Colonic mucosa (tissue), 4 donors: ENCODE data around the gene SNCAIP. TPM values are rescaled to one million over a fixed set of nuclear protein-coding genes. Genes with fewer than 3 reads are reported as not detected.

ENCODE experiments used
- DNase-seq: peaks from one replicate; pipeline ENCODE4 v3.0.0-alpha.2; 2020
- H3K27ac ChIP-seq: fragments of 200-600 bp; one replicate; pipeline ENCODE4 v1.8.0; 2021
- H3K27me3 ChIP-seq: fragments of 200-600 bp; one replicate; pipeline ENCODE4 v1.8.0; 2021
- H3K36me3 ChIP-seq: fragments of 200-600 bp; one replicate; pipeline ENCODE4 v1.8.0; 2021
- H3K4me1 ChIP-seq: fragments of 200-600 bp; one replicate; pipeline ENCODE4 v1.8.0; 2021; ENCODE audit warnings: mild to moderate bottlenecking
- H3K4me3 ChIP-seq: fragments of 200-600 bp; one replicate; pipeline ENCODE4 v1.8.0; 2021
- H3K9ac ChIP-seq, 2 donors: one replicate each; pipeline ENCODE4 v1.7.0; 2013; ENCODE audit warnings: control low read depth in 2 of 2, low read depth in 2 of 2, low read length in 2 of 2
- H3K9me3 ChIP-seq: fragments of 200-600 bp; one replicate; pipeline ENCODE4 v1.8.0; 2021
- CTCF ChIP-seq: fragments of 200-600 bp; IDR thresholded peaks from one replicate; pipeline ENCODE4 v1.8.0; 2022; ENCODE audit warnings: antibody characterized with exemption, mild to moderate bottlenecking
- intact Hi-C: fragments of 100-400 bp; cut with DNase I; formaldehyde crosslinking; loops from one replicate; pipeline ENCODE4 v1.14.1; 2022
- total RNA-seq, 2 donors: library from RNA; stranded (reverse); fragmentation: NEBNext Ultra II Directional in 1 of 2; extraction: Animal tissue kit (Norgen Biotek cat#: 25700) in 1 of 2; gene quantifications; one replicate each; pipeline ENCODE4 v1.2.1, GENCODE V29; 2021
- donor health status: healthy.
- donor health status: DM: no; HTN: no; CAD: no.
- donor health status: DM: no; HTN: no; CAD: no.

The SNCAIP gene
- total RNA-seq, 2 donors from 2014 or later = 0.84 to 1.3 TPM

GRCh38 chr5:122356855-122357254, 44.8 kb downstream of the SNCAIP start:
- Histone ChIP-seq H3K9ac (no peak overlapping the region), H3K27ac (no peak overlapping the region), H3K36me3 (no peaks in the 10 kb centered on the region), H3K27me3 (no peaks in the 10 kb centered on the region), H3K9me3 (no peaks in the 10 kb centered on the region), H3K4me1 (no peaks in the 10 kb centered on the region), H3K4me3 (no peak overlapping the region)
- TF ChIP-seq CTCF = no peak
- intact Hi-C loops = no loop called here
- no peak for DNase-seq

- TF ChIP-seq CTCF = no peak
- Histone ChIP-seq H3K4me1 (no peaks in the 10 kb centered on the region), H3K27me3 (no peaks in the 10 kb centered on the region), H3K27ac (no peak overlapping the region), H3K4me3 (no peak overlapping the region), H3K9me3 (no peaks in the 10 kb centered on the region), H3K9ac (no peak overlapping the region), H3K36me3 (no peaks in the 10 kb centered on the region)
- no peak for DNase-seq
- intact Hi-C loops = no loop called here
Measured at GRCh38 chr5:122358372-122358979, 46.4 kb downstream of the SNCAIP start.

DNA sequence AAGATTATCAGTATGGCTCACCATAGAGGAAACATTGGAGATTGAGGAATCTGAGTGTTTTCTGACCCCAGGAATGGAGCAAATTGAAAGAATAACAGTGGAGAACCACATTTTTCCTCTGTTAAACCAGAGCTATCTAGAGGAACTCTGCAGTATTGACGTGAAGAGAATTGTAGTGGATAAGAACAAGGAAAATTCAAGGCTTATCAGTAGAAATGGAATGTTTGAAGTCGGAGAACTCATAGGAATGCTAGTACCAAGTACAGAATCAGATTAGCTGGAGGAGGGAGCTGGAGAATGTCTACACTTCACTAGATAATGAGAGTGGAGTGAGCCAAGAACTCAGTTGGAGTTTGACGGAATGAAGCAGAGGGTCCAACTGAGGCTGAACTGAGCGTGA, 50.3 kb downstream of the SNCAIP start:
- TF ChIP-seq CTCF = no peak
- no peaks in the 10 kb centered on the region for H3K36me3 ChIP-seq
- H3K27ac ChIP-seq = no peak overlapping the region
- H3K9me3 ChIP-seq = no peaks in the 10 kb centered on the region
- intact Hi-C loops = no loop called here
- DNase-seq = no peak
- no peaks in the 10 kb centered on the region for H3K4me1 ChIP-seq
- no peak overlapping the region for H3K9ac ChIP-seq
- H3K27me3 ChIP-seq = no peaks in the 10 kb centered on the region
- no peak overlapping the region for H3K4me3 ChIP-seq

DNA sequence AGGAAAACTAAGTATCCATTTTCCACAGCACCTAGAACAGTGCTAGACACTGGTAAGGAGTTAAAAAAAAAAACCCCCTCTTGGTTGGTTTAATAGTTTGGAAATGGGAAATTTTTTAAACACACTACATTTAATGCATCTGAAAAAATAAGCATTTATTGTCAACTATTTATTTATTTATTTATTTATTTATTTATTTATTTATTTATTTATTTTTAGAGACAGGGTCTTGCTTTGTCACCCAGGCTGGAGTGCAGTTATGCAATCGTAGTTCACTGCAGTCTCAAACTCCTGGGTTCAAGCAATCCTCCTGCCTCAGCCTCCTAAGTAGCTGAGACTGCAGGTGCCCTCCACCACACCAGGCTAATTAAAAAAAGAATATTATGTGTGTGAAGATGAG, 51.6 kb downstream of the SNCAIP start:
- H3K9ac ChIP-seq = no peak overlapping the region

GRCh38 chr5:122366501-122366900, 54.5 kb downstream of the SNCAIP start:
- no peak overlapping the region for H3K9ac ChIP-seq
- DNase-seq = no peak
- no peaks in the 10 kb centered on the region for H3K4me1 ChIP-seq
- no peaks in the 10 kb centered on the region for H3K27me3 ChIP-seq
- intact Hi-C loops = no loop called here
- H3K9me3 ChIP-seq = no peaks in the 10 kb centered on the region
- no peaks in the 10 kb centered on the region for H3K36me3 ChIP-seq
- TF ChIP-seq CTCF = no peak
- H3K27ac ChIP-seq = no peak overlapping the region
- H3K4me3 ChIP-seq = no peak overlapping the region

More for the DNA sequence above, 51.6 kb downstream of the SNCAIP start:
- DNase-seq = no peak
- Histone ChIP-seq H3K27ac (no peak overlapping the region), H3K36me3 (no peaks in the 10 kb centered on the region), H3K9me3 (no peaks in the 10 kb centered on the region), H3K27me3 (no peaks in the 10 kb centered on the region), H3K4me1 (no peaks in the 10 kb centered on the region), H3K4me3 (no peak overlapping the region)
- no peak for TF ChIP-seq CTCF
- intact Hi-C loops = no loop called here
